ENCODE measurements around the gene CDC123. TPM values are rescaled to one million over a fixed set of nuclear protein-coding genes. Genes with fewer than 3 reads are reported as not detected.
"Not testable (repeated sequence)": the region's sequence is repeated elsewhere in the genome, so short reads cannot be mapped to it uniquely, and the experiment has no call there.

The CDC123 gene
- total RNA-seq, 1 donor from 2014 or later = 191 TPM

DNA sequence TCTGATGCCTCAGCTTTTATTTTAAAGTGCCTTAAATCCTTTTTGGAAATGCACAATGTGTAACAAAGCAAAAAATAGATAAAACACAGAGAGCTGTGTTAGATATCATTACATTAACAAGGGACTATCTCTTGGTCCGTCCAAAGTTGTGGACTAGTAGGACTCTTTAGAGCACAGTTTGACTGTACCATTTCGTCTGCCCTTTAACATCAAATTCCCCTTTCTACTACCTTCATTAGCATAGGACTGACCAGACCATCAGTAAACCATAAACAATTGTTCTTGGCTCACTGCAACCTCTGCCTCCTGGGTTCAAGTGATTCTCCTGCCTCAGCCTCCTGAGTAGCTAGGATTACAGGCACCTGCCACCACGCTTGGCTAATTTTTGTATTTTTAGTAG lies 101.8 kb downstream of the CDC123 start:
- H3K4me3 Mint-ChIP-seq; intact Hi-C loops (cut with micrococcal nuclease); H3K9me3 Mint-ChIP-seq; H3K27me3 Mint-ChIP-seq (ENCODE audit: insufficient read depth); H3K27ac Mint-ChIP-seq; H3K4me1 Mint-ChIP-seq (ENCODE audit: low read depth); H3K36me3 Mint-ChIP-seq (ENCODE audit: low read depth); DNase-seq (ENCODE audit: low spot score): not testable (repeated sequence)

DNA sequence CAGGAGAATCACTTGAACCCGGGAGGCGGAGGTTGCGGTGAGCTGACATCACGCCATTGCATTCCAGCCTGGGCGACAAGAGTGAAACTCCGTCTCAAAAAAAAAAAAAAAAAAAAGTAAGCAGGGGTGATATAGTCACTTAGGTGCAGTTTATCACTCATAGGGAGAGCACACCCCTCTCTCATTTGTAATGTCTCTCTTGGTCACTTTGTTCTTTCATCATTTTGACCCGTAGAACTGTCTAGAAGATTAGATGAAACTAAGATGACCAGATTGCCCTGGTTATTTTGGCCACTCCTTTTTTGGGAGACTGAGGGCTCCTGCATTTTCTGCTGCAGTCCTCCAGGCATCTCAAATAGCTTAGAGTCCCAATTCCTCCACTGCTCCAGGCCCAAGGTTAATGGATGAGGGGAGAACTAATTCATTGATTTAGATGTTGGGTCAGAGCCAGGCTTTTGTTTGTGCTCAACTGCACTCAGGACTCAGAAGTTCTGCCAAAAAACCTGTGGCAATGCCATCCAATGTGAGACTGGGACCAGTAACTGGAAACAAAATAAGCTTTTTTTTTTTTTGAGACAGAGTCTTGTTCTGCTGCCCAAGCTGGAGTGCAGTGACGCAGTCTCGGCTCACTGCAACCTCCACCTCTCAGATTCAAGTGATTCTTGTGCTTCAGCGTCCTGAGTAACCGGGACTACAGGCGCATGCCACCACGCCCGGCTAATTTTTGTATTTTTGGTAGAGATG lies 103.4 kb downstream of the CDC123 start:
- Mint-ChIP-seq H3K27me3 (ENCODE audit: insufficient read depth) (no peaks in the 10 kb centered on the region), H3K36me3 (ENCODE audit: low read depth) (peaks cover 2% of the 10 kb centered on the region), H3K4me1 (ENCODE audit: low read depth) (no peaks in the 10 kb centered on the region), H3K9me3 (no peaks in the 10 kb centered on the region), H3K27ac (no peak overlapping the region), H3K4me3 (no peak overlapping the region)
- intact Hi-C loops (cut with micrococcal nuclease) = no loop called here
- no peak for DNase-seq (ENCODE audit: low spot score)

Other genes with a start within 250 kb of the CDC123 start
- gene UPF2, start 153.4 kb upstream of the CDC123 start, total RNA-seq = 38.9 and 43.6 TPM in 2 replicates
- 19.9 and 22.6 TPM in 2 replicates for gene DHTKD1, start 127.2 kb upstream of the CDC123 start, total RNA-seq
- gene SEC61A2, start 66.5 kb upstream of the CDC123 start, total RNA-seq = 21.9 and 22.1 TPM in 2 replicates
- gene NUDT5, start 297 bp upstream of the CDC123 start, total RNA-seq = 121 and 131 TPM in 2 replicates
- 6.8 and 7.4 TPM in 2 replicates for gene CAMK1D, start 153.4 kb downstream of the CDC123 start, total RNA-seq